Stimulated activated CD4-positive, alpha-beta T cell treated with anti-CD3 and anti-CD28 coated beads, Interleukin-1b, Interleukin-23, amount 100 ng/mL, for 24 hours (primary cell): ENCODE measurements around the gene STK32B.
"Not testable (repeated sequence)": the region's sequence is repeated elsewhere in the genome, so short reads cannot be mapped to it uniquely, and the experiment has no call there.

Experiments
- DNase-seq, 4 experiments: peaks; one replicate each; pipeline ENCODE4 v3.0.0-alpha.2; 2020; ENCODE audit warnings: low read depth in 4 of 4, low spot score in 1 of 4

The STK32B gene

DNA sequence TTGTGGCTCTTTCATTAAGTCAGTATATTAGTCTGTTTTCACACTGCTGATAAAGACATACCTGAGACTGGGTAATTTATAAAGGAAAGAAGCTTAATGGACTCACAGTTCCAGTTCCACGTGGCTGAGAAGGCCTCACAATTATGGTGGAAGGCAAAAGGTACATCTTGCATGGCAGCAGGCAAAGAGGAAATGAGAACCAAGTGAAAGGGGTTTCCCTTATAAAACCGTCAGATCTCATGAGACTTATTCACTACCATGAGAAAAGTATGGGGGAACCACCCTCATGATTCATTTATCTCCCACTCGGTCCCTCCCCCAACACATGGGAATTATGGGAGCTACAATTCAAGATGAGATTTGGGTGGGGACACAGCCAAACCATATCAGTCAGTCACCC is 15.7 kb downstream of the STK32B start:
- DNase-seq: not testable (repeated sequence)

DNA sequence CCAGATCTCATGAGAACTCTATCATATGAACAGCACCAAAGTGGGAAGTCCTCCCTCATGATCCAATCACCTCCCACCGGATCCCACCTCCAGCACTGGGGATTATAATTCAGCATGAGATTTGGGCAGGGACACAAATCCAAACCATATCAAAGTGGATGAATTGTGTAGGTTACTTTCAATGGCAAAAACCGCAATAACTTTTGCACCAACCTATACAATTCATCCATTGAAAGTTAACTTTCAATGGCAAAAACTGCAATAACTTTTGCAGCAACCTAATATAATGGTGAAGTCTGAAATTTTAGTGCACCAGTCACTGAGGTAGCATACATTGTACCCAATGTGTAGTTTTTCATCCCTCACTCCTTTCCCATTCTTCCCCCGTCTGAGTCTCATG is 16.6 kb downstream of the STK32B start:
- no peak for DNase-seq

DNA sequence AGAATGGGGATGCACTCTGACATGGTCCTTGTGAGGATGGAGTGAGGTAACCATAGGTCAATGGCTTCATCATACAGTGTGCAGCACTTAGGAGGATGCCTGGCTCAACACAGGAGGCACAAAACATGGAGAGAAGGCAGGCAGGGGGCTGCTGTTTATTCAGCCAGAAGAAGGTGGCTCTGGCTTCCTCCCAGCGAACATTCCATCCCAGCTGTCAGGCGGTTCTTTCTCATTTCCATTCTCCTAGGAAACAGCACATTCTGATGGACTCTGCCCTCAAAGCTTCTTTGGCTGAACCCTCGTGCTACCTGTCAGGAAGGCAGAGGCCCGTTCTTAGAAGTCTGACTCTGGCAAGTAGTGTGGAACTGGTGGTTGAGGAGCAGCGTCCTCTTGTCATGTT is 18.6 kb downstream of the STK32B start:
- DNase-seq: no peak

DNA sequence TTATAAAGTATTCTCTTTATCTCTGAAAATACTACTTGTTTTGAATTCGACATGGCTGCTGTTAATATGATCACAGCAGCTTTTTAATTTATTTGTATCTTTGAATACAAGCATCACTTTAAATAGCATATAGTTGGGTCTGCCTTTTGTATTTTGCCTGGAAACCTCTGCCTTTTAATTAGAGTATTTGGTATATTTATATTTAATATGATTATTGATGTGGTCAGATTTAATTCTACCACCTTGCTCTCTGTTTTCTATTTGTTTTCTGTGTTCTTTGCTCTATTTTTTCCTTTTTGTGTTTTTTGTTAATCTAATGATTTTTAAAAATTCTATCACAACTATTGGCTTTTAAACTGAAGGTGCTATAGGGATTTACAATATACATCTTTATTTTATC is 21.7 kb downstream of the STK32B start:
- no peak for DNase-seq

DNA sequence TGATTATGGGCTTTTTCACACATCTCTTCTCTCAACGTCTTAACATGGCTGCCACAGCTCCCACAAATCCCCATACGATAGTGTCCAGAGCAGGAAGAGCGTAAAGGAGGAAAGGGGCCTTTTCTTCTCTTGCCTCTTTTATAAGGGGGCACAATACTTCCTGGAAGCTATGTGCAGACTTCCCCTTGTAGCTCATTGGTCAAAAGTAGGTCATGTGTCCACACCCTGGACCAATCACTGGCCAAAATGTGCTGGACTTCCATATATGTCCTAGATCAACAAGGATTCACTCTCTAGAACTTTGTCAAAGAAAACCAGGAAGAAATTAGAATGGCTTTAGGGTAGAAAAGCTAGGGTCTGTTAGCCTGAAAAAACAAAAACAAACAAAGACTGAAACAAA is 26.7 kb downstream of the STK32B start:
- no peak for DNase-seq

DNA sequence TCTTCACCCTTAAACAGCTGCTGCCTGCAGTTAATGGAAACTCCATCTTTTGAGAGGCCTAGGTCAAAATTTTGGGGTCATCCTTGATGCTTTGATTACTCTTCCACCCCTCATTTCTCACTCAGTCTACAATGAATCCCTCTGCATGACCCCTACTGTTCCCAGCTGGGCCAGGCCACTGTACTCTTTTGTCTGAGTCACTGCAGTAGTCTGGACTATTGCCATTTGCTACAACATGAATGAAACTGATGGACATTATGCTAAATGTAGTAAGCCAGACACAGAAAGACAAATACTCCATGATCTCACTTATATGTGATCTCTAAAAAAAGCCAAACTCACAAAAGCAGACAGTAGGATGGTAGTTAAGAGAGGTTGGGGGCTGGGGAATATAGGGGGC is 28.3 kb downstream of the STK32B start:
- no peak for DNase-seq

DNA sequence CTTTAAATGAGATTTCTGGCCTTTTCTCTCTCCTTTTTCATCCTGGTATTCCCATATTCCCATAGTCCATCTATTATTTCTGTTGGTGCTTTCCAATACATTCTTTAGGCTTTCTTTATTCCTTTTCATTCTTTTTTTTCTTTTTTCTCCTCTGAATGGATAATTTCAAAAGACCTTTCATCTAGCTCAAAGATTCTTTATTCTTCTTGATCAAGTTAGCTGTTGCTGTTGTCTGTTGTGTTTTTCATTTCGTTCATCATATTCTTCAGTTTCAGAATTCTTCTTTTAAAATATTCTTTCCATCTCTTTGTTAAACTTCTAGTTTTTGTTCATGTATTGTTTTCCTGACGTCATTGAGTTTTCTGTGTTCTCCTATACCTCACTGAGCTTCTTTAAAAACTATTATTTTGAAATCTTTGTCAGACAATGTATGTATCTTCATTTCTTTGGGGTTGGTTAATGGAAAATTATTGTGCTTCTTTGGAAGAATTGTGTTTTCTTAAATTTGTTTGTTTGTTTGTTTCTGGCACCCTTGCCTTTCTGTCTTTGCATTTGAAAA is 30.2 kb downstream of the STK32B start:
- no peak for DNase-seq

DNA sequence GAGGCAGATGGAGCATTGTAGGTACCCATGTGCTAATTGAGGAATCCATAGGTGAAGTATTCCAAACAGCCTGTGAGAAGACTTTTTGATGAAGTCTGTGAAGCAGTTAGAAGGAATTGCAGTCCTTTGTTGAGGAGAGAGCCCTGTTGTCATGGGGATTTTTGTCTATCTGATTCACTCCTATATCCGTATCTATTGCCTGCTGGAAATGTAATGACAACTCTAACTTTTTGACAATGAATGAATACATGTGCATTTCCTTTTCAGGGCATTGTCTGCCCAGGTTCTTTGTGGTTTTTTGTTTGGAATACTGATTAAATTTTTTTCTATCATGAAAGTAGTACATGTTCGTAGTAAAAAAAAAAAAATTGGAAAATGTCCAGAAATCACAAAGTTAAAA is 31.1 kb downstream of the STK32B start:
- no peak for DNase-seq

DNA sequence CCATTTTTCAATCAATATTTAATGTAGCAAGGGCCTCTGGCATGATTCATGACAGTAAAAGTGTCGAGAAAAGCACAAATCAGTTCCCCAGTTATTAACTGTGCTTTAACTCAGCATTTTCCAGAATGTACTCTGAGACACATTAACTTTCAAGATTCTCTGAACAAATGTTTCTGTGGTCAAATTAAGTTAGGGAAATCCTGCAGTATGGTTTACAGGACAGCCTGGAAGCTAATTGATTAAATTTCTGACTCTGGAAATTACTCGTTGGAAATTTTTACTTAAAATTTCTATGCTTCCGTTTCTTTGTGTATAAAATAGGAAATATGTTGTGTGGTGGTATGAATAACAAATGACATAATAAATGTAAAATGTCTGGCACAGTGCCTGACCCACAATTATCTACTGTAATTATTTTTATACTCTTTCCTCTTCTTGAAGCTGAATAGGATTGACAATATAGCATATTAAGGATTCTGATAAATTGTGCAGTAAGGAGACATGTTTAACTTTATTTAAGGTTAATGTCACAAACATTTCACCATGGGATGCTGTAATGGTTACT is 33.7 kb downstream of the STK32B start:
- DNase-seq: no peak

DNA sequence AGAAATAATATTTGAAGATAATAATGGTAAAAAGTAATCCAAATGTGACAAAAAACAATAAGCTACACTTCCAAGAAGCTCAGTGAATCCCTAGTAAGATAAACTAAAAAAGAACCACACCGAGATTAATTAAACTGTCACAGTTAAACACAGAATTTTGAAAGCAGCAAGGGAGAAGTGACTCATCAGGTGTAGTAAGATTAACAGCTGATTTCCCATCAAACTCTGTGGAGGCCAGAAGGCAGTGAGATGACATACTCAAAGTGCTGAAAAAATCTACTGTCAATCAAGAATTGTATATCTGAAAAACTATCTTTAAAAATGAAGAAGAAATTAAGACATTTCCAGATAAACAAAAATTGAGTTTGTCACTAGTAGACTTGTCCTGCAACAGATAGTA is 35.3 kb downstream of the STK32B start:
- no peak for DNase-seq

DNA sequence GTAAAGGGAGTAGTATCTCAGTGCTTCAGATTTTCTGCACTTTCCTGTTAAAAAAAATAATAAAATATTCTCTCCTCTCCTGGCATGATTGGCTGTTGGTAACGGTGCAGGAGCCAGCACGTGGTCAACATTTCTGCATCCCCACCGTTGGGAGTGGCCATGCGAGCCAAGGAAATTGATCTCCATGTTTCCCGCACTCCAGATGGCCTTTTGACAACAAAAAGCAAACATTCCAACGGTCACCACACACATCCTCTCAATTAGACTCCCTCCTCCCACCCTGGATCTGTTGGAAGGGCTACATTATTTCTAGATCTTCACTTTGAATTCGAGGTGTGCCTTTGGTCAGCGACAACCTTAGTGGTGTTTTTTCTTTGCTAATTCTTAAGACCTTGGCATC is 45.0 kb downstream of the STK32B start:
- no peak for DNase-seq

DNA sequence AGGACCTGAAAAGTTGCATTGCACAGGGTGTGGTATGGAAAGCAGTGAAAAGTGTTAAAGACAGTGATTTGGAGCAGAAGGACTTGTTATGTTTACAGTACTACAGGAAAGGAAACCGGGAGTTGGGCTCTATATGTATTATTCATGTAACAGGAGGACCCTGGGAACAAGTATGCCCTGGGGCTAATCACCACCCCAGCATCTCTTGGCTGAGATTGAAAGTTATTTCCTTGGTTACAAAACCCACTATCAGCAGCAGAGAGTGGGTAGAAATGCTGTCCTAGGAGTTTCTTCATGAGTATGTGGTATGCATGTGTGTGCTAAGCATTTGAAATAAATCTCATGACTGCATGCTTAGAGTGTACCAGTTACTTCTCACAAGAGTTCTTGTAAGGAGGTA is 46.9 kb downstream of the STK32B start:
- DNase-seq: no peak

DNA sequence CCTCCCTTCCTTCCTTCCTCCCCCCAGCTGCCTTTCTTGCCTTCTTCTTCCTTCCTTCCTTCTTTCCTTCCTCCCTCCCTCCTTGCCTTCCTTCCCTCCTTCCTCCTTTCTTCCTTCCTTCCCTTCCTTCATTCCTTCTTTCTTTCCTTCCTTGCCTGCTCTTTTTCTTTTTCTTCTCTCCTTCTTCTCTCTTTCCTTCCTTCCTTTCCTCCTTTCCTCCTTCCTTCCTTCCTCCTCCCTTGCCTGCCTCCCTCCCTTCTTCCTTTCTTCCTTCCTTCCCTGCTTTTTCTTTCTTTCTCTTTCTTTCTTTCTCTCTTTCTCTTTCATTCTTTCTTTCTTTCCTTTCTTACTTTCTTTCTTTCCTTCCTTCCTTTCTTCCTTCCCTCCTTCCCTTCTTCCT is 49.1 kb downstream of the STK32B start:
- DNase-seq: no peak

DNA sequence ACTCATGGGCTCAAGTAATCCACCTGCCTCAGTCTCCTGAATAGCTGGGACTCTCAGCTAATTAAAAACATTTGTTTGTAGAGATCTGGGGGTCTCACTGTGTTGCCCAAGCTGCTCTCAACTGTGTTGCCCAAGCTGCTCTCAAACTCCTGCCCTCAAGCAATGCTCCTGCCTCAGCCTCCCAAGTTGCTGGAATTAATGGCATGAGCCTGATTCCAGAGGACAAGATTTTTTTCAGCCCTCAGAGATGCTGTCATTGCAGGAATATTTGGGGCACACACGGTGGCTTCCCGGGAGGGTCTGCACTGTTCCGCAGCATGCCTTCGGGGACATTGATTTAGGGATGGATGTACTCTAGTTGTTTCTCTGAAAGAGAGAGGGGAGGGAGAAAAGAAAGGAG is 49.7 kb downstream of the STK32B start:
- no peak for DNase-seq

DNA sequence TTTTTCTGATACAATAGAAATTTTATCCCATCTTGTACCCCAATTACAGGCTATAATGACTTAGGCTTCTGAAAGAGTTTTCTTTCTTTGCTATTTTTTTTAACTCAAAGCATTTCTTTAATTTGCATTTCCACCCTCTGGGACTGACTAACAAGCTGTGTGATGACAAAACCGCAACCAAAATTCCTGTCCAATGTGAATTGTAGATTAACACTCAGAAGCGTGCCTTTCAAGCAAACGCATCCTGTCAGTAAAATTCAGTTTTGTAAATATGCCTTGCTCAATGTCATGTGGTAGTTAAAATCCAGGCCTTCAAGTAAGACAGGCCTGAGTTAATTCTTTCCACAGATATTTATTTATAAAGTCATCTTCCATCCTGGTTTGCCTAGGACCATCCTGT is 50.3 kb downstream of the STK32B start:
- DNase-seq: no peak

DNA sequence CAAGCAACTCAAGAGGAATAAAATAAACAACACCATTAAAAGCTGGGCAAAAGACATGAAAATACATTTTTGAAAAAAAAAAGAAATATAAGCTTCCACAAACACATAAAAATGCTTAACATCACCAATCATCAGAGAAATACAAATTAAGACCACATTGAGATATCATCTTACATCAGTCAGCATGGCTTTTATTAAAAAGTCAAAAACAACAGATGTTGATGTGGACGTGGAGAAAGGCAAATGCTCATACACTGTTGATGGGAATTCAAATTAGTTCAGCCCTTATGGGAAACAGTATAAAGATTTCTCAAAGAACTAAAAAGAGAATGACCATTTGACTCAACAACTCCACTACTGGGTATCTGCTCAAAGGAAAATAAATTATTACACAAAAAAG is 59.6 kb downstream of the STK32B start:
- no peak for DNase-seq

DNA sequence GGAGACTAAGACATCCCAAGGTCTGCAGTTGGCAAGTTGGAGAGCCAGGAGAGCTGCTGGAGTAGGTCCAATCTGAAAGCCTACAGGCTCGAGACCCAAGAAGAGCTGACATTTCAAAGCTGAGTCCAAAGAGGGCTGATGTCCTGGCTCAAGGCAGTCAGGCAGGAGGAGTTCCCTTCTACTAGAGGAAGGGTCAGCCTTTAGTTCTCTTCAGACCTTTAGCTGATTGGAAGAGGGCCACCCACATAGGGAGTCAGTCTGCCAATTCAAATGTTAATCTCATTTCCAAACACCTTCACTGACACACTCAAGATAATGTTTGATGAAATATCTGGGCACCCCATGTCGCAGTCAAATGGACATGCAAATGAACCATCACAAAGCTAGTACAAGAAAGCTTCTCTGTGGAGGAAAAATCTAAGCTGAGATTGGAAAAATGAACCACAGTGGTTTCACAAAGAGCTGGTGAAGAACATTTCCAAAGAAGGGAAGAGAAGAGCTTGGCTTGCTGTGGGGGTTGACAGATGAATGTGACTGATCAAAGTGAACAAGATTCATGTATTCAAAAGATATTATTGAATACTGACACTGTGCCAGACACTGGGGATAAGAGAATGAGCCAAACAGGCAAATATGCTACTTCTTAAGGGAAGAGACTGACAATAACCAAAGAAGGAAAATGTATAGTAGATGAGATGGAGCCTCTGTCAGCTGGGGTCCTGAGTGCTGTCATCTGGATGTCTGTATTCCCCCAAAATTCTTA is 61.2 kb downstream of the STK32B start:
- no peak for DNase-seq

DNA sequence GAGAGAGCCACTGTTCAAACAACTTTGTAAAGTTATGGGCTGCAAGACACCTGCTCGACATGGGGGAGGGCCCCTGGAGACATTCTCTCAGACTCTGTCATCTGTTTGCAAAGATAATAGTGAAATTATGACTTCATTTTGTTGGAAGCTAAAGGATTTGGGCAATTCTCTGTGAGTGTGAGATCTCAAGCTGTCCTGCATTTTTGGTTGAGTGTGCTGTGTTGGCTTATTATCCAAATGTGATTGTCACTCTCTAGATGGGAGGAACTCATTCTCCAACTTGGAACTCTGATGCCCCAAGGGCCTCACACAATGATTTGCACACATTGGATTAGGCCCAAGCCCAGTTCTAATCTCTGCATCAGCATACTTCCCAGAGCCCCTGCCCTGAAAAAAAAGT is 63.7 kb downstream of the STK32B start:
- DNase-seq: no peak

DNA sequence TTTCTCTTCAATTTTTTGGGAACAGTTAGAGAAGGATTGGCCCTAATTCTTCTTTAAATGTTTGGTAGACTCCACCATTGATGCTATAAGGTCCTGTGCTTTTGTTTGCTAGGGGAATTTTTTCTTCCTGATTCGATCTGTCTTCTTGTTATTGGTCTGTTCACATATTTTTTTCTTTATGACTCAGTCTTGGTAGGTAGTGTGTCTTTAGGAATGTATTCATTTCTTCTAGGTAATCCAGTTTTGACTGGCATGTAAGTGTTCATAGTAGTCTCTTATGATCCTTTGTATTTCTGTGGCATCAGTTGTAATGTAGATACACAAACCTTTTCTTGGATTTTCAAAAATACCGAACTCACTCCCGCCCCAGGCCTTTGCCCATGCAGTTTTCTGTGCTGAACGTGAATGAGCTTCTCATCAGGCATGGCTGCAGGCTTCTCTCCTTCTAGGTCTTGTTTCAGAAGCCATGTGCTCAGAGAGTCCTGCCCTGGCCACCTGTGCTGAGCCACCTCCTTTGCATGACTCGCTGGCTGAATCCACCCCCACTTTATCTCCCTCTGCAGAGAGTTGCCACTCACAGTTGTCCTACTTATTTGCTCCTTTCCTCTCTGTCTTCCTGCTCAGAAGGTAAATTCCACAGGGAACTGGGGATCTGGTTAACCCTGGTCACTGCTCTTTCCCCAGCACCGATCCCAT is 67.0 kb downstream of the STK32B start:
- no peak for DNase-seq

DNA sequence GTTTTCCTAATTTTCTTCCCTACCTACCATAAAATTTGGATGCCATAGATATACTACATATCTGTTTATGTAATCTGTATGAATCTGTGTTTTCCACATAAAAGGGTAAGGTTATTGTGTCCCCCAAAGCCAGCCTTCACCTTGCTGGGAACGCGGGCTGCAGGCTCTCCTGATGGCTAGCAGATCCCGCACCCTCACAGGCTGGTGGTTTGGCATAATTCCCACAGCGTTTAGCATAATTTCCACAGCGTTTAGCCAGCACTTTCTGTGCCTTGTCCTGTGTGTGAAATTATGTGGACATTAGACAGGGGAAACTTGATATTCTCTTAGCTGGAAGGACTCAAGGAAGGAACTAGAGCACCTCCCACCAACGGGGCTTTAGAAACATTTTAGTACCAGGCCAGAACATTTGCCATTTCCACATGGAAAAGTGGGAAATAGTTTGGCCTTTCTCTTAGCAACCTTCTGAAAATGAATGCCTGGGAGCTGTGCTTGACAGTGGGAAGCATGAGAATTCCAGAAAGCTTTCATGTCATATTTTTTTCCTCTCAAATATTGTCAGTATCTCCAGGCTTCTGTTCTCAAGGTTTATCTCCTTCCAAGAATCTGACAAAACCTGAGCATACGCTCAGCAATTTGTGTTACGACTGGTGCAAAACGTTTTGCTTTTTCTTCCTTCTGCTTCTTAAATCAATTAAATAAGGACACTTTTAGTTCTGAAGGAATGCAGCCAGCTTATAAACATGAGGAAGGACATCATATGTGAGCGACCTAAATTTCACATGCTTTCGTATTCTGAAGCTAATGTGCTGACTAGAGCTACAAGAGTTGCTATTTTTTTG is 67.9 kb downstream of the STK32B start:
- no peak for DNase-seq

DNA sequence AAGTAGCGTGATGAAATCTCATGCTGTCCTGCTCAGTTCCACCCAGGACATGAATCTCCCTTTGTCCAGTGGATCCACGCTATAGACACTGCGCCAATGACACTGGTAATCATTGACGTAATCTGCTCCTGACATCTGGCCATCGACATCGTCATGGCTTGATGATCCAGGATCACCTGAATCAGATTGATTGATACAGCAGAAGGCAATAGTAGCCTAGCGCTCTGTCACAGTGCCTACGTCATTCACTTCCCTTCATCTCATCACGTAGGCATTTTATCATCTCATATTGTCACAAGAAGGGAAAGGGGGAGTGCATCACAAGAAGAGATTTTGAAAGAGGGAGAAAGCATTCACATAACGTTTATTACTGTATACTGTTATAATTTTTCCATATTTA is 68.8 kb downstream of the STK32B start:
- DNase-seq: no peak
